ENCODE results near the gene GK.
"Not testable (repeated sequence)": the region's sequence is repeated elsewhere in the genome, so short reads cannot be mapped to it uniquely, and the experiment has no call there.

GK gene

DNA sequence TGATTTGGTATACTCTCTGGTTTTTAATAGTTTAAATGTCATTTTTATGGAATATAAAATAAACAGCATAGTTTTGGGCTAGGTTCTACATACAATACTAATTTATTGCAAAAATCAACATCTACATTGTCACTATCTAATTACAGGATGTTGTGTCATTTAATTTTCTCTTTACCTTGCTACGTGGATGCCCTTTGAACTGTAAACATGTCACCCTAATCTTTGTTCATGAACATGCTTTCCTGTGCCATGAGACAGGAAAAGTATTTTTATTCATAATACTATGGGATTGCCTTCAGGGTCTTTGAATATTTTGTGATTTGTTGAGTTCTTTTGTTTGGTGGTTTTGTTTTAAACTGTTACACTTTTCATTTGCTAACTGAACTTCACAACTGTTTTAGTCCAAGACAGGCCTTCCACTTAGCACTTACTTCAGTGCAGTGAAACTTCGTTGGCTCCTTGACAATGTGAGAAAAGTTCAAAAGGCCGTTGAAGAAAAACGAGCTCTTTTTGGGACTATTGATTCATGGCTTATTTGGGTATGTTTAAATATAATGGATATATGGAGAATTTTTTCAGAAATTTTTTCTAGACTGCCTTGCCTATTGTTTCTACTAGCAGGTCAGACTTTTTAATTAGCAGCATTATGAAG lies 40.9 kb downstream of the GK start:
- DNase-seq, result no peak

DNA sequence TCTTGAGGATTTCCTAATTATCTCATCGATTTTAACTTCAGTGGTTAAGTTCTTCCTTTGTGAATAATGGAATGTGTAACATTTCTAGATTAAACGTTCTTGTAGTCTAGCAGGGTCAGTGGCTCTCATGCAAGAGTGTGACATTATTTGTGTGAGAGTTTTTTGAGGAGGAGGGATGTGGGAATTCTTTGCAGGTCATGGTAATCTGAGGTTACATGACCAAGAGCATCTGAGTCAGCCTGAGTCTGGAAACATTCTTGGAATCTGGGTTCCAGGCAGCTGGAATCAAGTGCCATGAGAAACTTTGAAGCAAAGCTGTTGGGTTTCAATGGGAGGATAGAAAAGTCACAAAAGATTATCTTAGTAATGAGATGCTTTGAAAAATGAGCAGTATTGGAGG lies 49.5 kb downstream of the GK start:
- DNase-seq, result no peak

DNA sequence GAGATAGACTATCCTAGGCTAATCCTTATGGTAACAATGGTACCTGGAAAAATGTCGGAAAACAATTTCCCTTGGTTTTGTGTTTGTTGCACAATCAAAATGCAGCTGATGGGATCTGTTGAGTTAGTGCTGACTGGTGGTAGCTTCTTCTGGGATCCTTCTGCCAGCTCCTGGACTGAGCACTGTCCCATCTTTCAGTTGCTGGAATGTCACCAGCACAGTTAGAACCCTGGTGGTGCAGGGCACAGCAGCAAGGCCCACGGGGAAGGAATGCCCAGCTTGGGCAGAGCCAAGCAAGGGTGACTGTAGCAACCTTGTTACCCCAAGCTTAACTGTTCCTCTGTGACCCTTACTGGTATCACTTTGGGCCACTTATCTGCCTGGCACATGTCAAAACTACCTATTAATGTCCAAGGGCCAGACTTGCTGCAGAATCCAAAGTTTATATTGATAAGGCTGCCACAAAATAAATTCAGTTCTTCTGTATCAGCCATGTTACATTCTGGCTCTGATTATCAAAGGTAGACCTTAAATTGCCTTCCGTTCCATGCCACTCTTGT lies 53.1 kb downstream of the GK start:
- DNase-seq, result no peak

DNA sequence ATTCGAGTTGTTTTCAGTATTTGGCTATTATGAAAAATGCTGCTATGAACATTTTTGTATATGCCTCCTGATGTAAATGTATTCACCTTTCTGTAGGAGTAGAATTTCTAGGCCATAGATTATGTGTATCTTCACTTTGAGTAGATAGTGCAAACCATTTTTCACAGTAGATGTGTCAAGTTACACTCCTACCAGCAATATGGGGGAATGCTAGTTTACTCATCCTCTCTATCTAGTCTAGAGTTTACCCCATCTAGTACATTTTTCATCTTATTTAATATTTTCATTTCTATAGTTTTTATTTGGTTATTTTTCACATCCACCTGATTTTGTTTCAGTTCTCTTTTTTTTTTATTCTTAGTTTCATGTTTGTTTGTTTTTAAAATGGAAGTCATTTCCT lies 59.0 kb downstream of the GK start:
- DNase-seq, result no peak

DNA sequence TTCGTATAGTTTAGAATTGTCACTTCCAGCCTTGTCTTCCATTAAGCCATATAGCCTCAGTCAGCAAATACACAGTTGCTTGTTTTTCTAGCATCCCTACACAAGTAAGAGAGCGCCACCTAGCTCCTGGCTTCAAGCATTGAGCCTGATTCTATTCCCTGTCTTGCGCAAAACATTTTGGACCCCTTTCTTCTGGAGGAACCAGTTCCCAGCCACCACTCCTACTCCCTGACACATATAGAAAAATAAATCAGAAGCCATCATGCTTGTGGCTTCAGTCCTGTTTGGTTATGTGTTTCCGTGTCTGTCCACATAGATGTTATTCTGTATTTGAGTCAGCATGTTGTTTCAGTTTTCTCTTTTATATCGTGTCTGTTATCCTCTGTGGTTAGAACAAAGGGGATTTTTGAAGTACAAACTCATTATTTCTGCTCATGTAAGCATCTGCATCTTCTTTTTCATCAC lies 59.9 kb downstream of the GK start:
- DNase-seq, result peak in 27 of 58 donors; percentile 0 to 47 (median 2)

DNA sequence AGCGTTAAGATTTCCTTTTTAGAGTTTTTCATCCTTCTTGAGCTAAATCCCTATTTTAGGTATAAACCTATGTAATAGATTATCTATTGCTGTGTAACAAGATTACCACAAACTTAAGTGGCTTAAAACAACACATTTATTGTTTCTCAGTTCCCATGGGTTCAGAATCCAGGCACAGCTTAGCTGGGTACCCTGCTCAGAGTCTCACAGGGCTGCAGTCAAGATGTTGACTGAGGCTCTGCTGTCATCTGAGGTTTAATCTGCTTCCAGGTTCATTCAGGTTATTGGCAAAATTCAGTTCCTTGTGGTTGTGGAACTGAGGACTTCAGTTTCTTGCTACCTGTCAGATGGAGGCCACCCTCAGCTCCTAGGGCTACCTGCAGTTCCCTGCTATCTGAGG lies 60.9 kb downstream of the GK start:
- DNase-seq, result no peak

DNA sequence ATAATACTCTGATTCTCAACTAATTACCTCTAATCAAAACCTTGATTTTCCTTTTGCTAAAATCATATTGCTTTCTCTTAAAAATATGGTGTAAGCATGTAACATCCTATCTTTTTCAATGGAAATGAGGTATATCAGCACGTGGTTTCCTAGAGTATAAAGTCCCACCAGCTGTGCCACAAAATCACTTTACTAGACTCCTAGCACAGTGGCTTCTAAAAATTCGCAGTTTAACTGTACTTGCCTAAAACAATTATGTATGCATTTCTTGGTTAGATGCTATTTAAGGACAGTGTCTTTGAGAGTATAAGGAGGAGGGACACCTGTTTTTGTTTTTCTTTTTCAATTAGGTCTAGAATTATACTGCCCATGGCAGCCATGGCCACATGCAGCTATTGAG lies 62.8 kb downstream of the GK start:
- no peak for DNase-seq

DNA sequence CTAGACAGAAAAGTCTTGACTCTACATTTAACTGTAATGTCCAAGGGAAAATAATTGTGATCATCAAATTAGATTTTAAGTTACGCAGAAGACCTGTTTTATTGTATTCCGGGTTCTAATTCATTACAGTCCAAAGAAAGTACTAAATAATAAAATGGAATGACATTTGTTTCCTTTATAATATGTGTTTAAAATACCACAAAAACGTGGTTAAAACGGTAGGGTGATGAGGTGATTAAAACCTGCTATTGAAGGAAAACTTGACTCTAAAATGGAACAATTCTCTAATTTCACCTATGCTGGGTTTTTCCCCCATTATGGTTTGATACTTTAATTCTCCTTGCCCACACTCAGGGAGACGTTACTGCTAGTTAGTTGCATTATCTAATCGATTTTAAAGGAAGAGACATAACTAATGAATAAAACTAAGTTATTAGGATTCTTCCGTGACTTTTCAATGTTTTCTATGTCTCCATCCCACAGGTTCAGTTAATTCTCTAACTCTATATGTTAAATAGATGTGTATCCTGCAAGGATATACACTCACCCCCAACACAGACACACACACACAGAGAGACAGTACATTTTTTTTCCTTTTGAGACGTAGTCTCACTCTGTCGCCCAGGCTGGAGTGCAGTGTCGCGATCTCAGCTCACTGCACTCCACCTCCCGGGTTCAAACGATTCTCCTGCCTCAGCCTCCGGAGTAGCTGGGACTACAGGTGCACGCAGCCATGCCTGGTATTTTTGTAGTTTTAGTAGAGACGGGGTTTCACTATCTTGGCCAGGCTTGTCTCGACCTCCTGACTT lies 80.8 kb downstream of the GK start:
- DNase-seq, result no peak

DNA sequence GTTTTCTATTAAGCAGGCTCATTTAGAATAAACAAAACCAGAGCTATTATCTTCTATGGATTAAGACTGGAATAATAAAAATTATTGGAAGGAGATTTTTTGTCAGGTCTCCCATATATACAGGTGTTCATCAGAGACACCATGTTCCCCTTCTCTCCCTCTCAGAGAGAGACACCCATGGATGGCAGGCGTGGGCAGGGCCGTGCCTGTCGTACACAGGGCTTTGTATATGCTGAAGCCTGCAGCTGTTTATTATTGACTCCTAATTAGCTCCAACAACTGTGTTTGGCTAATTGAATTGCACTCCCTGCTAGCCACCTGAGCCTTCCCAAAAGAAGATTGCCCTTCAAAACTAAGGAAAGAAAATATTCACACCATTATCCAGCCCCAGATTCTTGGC lies 81.6 kb downstream of the GK start:
- DNase-seq, result no peak

DNA sequence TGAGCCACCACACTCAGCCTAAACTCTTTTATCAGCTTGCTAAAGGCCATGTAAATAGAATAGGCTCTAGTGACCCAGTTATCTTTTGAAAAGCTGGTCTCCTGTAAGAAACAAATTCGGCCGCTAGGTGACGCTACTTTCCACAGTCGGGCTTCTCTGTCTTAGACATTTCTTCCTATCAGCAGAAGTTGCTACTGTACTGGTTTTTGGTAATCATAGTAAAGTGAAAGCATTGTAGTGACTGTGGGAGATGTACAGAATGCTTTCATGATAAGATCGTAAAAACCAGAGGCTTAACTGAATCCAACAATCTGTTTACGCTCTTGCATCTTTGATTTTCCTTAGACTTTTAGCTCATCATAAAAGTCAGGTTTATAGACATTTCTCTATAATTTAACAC lies 82.6 kb downstream of the GK start:
- DNase-seq, result peak in 27 of 58 donors; percentile 0 to 53 (median 2)

DNA sequence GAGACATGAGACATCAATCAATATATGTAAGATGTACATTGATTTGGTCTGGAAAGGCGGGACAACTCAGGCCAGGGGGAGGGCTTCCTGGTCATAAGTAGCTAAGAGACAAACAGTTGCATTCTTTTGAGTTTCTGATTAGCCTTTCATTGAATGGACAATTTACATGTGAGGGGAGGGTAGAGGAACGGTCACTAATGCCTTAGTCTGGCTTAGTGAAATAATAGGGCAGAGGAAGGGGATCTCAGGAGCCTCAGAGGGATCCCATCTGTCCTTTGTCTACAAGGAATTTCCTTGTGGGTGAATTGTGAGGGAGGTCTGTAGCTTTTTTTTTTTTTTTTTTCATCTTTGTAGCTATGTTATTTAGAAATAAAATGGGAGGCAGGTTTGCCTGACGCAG lies 88.3 kb downstream of the GK start:
- DNase-seq, result no peak

DNA sequence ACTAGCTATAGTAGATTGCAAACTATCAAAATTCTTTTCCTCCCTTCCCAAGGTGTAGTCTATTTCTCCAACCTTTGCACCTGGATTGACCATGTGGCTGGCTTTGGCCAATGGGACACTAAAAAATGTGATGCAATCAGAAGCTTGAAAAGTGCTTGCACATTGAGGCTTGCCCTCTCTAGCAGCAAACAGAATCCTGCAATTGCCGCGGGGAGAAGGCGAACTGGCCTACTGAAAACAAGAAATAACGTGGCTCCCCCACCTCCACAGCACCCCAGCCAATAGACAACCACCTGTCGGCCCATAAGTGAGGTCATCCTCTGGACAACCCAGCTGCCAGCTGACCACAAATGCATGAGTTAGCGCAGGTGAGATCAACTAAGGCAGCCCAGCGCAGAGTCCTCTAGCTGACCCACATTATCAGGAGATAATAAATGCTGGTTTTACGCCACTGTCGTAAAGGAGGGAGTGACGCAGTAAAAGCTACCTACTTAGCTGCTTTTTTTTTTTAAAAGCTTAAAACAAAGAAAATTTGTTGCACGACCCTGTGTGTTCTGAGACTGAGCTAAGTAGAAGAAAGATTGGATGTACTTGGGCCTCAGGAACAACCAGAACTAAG lies 95.2 kb downstream of the GK start:
- DNase-seq, result no peak

DNA sequence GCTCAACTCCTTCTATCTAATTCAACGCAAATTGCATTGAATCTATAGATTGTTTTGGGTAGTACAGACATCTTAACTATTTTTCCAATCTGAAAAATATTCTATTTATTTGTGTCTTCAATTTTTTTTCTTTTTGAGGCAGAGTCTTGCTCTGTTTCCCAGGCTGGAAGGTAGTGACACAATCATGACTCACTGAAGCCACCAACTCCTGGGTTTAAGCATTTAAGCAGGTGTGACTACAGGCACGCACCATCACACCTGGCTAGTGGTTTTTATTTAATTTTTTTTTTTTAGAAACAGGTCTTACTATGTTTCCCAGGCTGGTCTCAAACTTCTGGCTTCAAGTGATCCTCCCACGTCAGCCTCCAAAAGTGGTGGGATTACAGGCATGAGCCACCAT lies 98.3 kb downstream of the GK start:
- no peak for DNase-seq

DNA sequence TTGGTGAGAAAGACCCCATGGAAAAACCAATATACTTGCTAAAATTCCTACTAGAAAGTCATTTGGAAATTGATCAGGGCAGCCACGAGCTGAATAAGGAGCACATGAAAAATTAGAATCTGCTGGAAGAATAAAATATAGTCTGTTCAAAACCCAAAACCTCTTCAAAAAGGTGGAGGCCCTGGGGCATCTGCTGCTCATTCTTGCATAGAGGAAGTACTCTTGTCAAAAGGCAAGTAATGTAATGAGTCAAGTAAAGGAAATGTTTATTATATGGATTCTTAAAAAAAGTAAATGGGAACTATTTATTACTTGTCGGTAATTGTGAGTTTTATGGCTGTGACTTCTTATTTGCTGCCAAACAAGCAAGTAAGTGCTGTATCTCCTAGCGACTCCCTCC lies 109.5 kb downstream of the GK start:
- DNase-seq, result no peak

DNA sequence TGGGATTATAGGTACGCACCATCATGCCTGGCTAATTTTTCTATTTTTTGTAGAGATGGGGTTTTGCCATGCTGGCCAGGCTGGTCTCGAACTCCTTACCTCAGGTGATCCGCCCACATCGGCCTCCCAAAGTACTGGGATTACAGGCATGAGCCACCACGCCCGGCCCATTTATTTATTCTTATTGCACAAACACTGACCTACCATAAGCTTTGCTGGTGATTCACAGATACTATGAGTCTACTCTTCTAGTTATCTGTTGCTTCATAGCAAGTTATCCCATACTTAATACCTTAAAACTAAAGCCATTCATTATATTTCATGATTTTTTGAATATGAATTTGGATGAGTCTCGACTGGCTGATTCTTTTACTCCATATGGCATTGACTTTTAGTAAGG lies 120.5 kb downstream of the GK start:
- DNase-seq, result not testable (repeated sequence)

DNA sequence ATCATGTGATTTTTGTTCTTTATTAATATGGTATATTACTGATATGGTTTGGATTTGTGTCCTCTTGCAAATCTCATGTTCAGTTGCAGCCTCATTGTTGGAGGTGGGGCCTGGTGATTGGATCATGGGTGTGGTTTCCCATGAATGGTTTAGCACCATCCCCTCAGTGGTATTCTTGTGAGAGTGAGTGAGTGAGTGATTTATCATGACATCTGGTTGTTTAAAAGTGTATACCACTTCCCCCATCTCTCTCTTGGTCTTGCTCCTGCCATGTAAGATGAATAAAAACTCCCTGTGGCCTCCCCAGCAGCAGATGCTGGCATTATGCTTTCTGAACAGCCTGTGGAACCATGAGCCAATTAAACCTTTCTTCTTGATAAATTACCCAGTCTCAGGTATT lies 124.4 kb downstream of the GK start:
- no peak for DNase-seq

DNA sequence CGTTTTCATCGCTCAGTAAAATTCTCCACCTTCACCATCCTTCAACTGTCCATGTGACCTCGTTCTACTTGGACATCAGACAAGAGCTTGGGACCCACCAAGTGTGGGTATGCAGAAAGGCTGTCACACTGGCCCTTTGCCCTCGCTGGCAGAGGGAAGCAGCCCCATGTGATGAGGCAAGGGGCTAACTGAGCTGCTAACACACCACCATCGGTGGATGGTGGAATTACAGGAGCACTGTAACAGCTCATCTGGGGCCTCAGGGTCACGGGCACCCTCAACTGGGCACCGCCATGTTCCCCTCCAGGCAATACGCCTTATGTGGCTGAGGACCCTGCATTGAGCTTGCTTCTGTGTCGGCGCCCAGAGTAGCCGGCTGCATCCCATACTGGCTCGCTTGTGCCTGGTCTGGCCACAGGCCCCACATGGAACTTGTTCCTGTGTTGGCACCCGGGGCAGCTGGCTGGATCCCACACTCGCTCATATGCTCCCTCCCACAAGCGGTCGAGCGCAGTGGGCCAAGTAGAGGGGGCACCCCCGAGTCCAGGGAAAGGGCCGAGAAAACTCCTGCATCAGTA lies 126.3 kb downstream of the GK start:
- DNase-seq, result no peak

Measured in anterior cingulate cortex (tissue), 58 donors.